ENCODE results near the gene NRXN3. TPM values are rescaled to one million over a fixed set of nuclear protein-coding genes. Genes with fewer than 3 reads are reported as not detected.

The NRXN3 gene
- total and polyA plus RNA-seq, 4 donors = 0.07 to 1.2 (median 0.23) TPM

- Histone ChIP-seq H3K36me3 (ENCODE audit: control insufficient read depth in 4 of 4, insufficient read depth in 3 of 4, low read depth in 1 of 4, low read length in 3 of 4) (no peaks in the 10 kb centered on the region), H3K4me3 (ENCODE audit: low read depth in 1 of 3, low read length in 3 of 3) (no peak overlapping the region), H3K9ac (ENCODE audit: low read depth in 1 of 2, low read length in 2 of 2) (no peak overlapping the region), H3K27ac (ENCODE audit: low read depth in 1 of 2, low read length in 2 of 2) (no peak overlapping the region), H3K9me3 (ENCODE audit: control insufficient read depth in 4 of 4, low read length in 3 of 4) (no peaks in the 10 kb centered on the region), H3K27me3 (ENCODE audit: control insufficient read depth in 4 of 4, insufficient read depth in 4 of 4, low read length in 3 of 4) (no peaks in the 10 kb centered on the region), H3K4me1 (ENCODE audit: control insufficient read depth in 4 of 4, insufficient read depth in 4 of 4, low read length in 3 of 4) (no peaks in the 10 kb centered on the region)
- WGBS = 86% methylated on average over 2 of the region's 2 CpGs
- no peak for DNase-seq (ENCODE audit: low spot score)
- no peak for TF ChIP-seq HNF4G (IDR thresholded peaks at IDR 0.05)
- TF ChIP-seq JUND (IDR thresholded peaks at IDR 0.05) = no peak
- no peak for TF ChIP-seq GABPA (IDR thresholded peaks at IDR 0.05 in 1 of 2, conservative IDR thresholded peaks at IDR 0.05 in 1 of 2)
- no peak for TF ChIP-seq HNF4A (conservative IDR thresholded peaks at IDR 0.05)
- TF ChIP-seq FOXA2 (IDR thresholded peaks at IDR 0.05) = no peak
- TF ChIP-seq MAX (IDR thresholded peaks at IDR 0.05) = no peak
- no peak for TF ChIP-seq RAD21 (IDR thresholded peaks at IDR 0.05)
- no peak for TF ChIP-seq ZBTB33 (IDR thresholded peaks at IDR 0.05)
- TF ChIP-seq SP1 (IDR thresholded peaks at IDR 0.05) = no peak
- no peak for TF ChIP-seq FOXA1 (IDR thresholded peaks at IDR 0.05)
- TF ChIP-seq REST (IDR thresholded peaks at IDR 0.05) = no peak
- no peak for TF ChIP-seq YY1 (IDR thresholded peaks at IDR 0.05)
- TF ChIP-seq ATF3 (IDR thresholded peaks at IDR 0.05) = no peak
- no peak for TF ChIP-seq CTCF (IDR thresholded peaks at IDR 0.05; ENCODE audit: low read depth, low read length, missing input control)
- no peak for TF ChIP-seq RXRA (IDR thresholded peaks at IDR 0.05)
Measured at GRCh38 chr14:79855789-79856188, 1685.6 kb downstream of the NRXN3 start.

GRCh38 chr14:79856381-79856780 is 1686.2 kb downstream of the NRXN3 start:
- WGBS = 83% methylated on average over 1 of the region's 1 CpG
- no peaks in the 10 kb centered on the region for H3K27me3 ChIP-seq (ENCODE audit: control insufficient read depth in 4 of 4, insufficient read depth in 4 of 4, low read length in 3 of 4)
- no peak overlapping the region for H3K27ac ChIP-seq (ENCODE audit: low read depth in 1 of 2, low read length in 2 of 2)
- no peaks in the 10 kb centered on the region for H3K9me3 ChIP-seq (ENCODE audit: control insufficient read depth in 4 of 4, low read length in 3 of 4)
- H3K9ac ChIP-seq (ENCODE audit: low read depth in 1 of 2, low read length in 2 of 2) = no peak overlapping the region
- no peak for DNase-seq (ENCODE audit: low spot score)
- H3K36me3 ChIP-seq (ENCODE audit: control insufficient read depth in 4 of 4, insufficient read depth in 3 of 4, low read depth in 1 of 4, low read length in 3 of 4) = no peaks in the 10 kb centered on the region
- TF ChIP-seq JUND (IDR thresholded peaks at IDR 0.05) = no peak
- no peak for TF ChIP-seq FOXA2 (IDR thresholded peaks at IDR 0.05)
- no peak for TF ChIP-seq YY1 (IDR thresholded peaks at IDR 0.05)
- TF ChIP-seq SP1 (IDR thresholded peaks at IDR 0.05) = no peak
- no peak overlapping the region for H3K4me3 ChIP-seq (ENCODE audit: low read depth in 1 of 3, low read length in 3 of 3)
- no peaks in the 10 kb centered on the region for H3K4me1 ChIP-seq (ENCODE audit: control insufficient read depth in 4 of 4, insufficient read depth in 4 of 4, low read length in 3 of 4)
